H1 (cell line): ENCODE data around the gene NLRC3. TPM values are rescaled to one million over a fixed set of nuclear protein-coding genes. Genes with fewer than 3 reads are reported as not detected.

Experiments used
- CTCF ChIA-PET: fragments of 300-600 bp; sonication (Branson Sonifier 250); formaldehyde crosslinking; loops from one replicate; lab custom pipeline; 2021; ENCODE audit not compliant: partially characterized antibody; lab: Charles Lee
- POLR2A ChIA-PET: fragments of 300-600 bp; sonication (Branson Sonifier 250); formaldehyde crosslinking; loops from one replicate; lab custom pipeline; 2021; ENCODE audit warnings: inconsistent platforms; ENCODE audit not compliant: partially characterized antibody; lab: Charles Lee
- DNase-seq, 2 experiments: peaks; one replicate each; pipeline versions ENCODE4 v3.0.0 to v3.0.0-alpha.2; 2010 to 2022; ENCODE audit warnings: low spot score in 2 of 2, low read depth in 1 of 2, mixed read lengths in 1 of 2
- FAIRE-seq: peaks from 2 replicates; lab custom pipeline; 2011; peaks lifted over from hg19 to GRCh38; lab: Jason Lieb, UNC
- H2AFZ ChIP-seq: 2 replicates; pipeline ENCODE4 v1.8.1; 2012; ENCODE audit warnings: low read length, inconsistent platforms
- H2AK5ac ChIP-seq: 2 replicates; pipeline ENCODE4 v1.6.1; 2013; ENCODE audit warnings: low read depth, low read length
- H2BK120ac ChIP-seq: replicated peaks from 2 replicates; pipeline ENCODE3; 2013; ENCODE audit warnings: low read depth, low read length, inconsistent platforms
- H2BK12ac ChIP-seq: 2 replicates; pipeline ENCODE4 v1.6.1; 2013; ENCODE audit warnings: low read depth, low read length
- H2BK15ac ChIP-seq: 2 replicates; pipeline ENCODE4 v1.6.1; 2013; ENCODE audit warnings: low read length
- H2BK20ac ChIP-seq: 2 replicates; pipeline ENCODE4 v1.6.1; 2013; ENCODE audit warnings: low read length
- H2BK5ac ChIP-seq: 2 replicates; pipeline ENCODE4 v1.6.1; 2013; ENCODE audit warnings: low read depth, low read length
- H3K14ac ChIP-seq: 2 replicates; pipeline ENCODE4 v1.6.1; 2013; ENCODE audit warnings: inconsistent platforms; ENCODE audit not compliant: insufficient read length
- H3K18ac ChIP-seq: 2 replicates; pipeline ENCODE4 v1.6.1; 2013; ENCODE audit warnings: low read length; ENCODE audit errors: extremely low read depth
- H3K23ac ChIP-seq: 2 replicates; pipeline ENCODE4 v1.6.1; 2013; ENCODE audit warnings: inconsistent platforms; ENCODE audit not compliant: insufficient read length
- H3K23me2 ChIP-seq: 2 replicates; pipeline ENCODE4 v1.6.1; 2013; ENCODE audit warnings: low read depth, low read length
- H3K27ac ChIP-seq: 2 replicates; pipeline ENCODE4 v1.6.1; 2011; ENCODE audit warnings: low read depth, low read length, inconsistent platforms
- H3K27me3 ChIP-seq, 4 experiments: replicated peaks in 1 of 4; 1 replicate in 1 of 4; 2 replicates in 3 of 4; pipeline versions ENCODE4 v1.6.1 to v1.8.1; 2011 to 2013; ENCODE audit warnings: low read length in 3 of 4, mild to moderate bottlenecking in 3 of 4, inconsistent platforms in 2 of 4, mixed read lengths in 2 of 4, moderate library complexity in 1 of 4; ENCODE audit not compliant: control insufficient read depth in 3 of 4, insufficient read depth in 3 of 4; ENCODE audit errors: extremely low read depth in 1 of 4
- H3K36me3 ChIP-seq, 4 experiments: 2 replicates each; pipeline versions ENCODE4 v1.6.1 to v1.8.1; 2011 to 2013; ENCODE audit warnings: mild to moderate bottlenecking in 4 of 4, low read length in 3 of 4, moderate library complexity in 2 of 4, control low read depth in 1 of 4, inconsistent platforms in 1 of 4; ENCODE audit not compliant: insufficient read depth in 4 of 4, control insufficient read depth in 2 of 4
- H3K4ac ChIP-seq: replicated peaks from 2 replicates; pipeline ENCODE3; 2013; ENCODE audit warnings: low read length, low read depth, mixed read lengths, inconsistent platforms; ENCODE audit not compliant: insufficient read length
- H3K4me1 ChIP-seq, 4 experiments: replicated peaks in 1 of 4; 1 replicate in 1 of 4; 2 replicates in 3 of 4; pipeline versions ENCODE4 v1.6.1 to v1.8.1; 2011 to 2013; ENCODE audit warnings: low read length in 3 of 4, inconsistent platforms in 2 of 4, mixed read lengths in 1 of 4; ENCODE audit not compliant: insufficient read depth in 4 of 4, control insufficient read depth in 3 of 4
- H3K4me2 ChIP-seq, 2 experiments: 2 replicates each; pipeline versions ENCODE4 v1.6.1 to v1.8.1; 2011 to 2013; ENCODE audit warnings: low read depth in 2 of 2, low read length in 2 of 2, control low read depth in 1 of 2, inconsistent platforms in 1 of 2, mild to moderate bottlenecking in 1 of 2; ENCODE audit not compliant: insufficient read depth in 1 of 2
- H3K4me3 ChIP-seq, 4 experiments: fragments of 200-600, 300-600 bp in 1 of 4; sonication (generic), shearing (Covaris generic), sonication (Bioruptor Twin) in 1 of 4; 2 replicates each; pipeline versions ENCODE4 v1.5.1 to v1.8.1; 2011 to 2016; ENCODE audit warnings: low read length in 4 of 4, low read depth in 3 of 4, control low read depth in 2 of 4, inconsistent platforms in 2 of 4, mild to moderate bottlenecking in 2 of 4, mixed read lengths in 1 of 4, moderate library complexity in 1 of 4; ENCODE audit not compliant: insufficient read depth in 2 of 4; ENCODE audit errors: extremely low read depth in 1 of 4
- H3K56ac ChIP-seq: replicated peaks from 2 replicates; pipeline ENCODE3; 2013; ENCODE audit warnings: low read depth, mild to moderate bottlenecking, mixed read lengths, low read length, inconsistent platforms; ENCODE audit not compliant: insufficient read length
- H3K79me1 ChIP-seq: 2 replicates; pipeline ENCODE4 v1.6.1; 2013; ENCODE audit warnings: low read depth, low read length, control low read depth
- H3K79me2 ChIP-seq, 2 experiments: 2 replicates each; pipeline versions ENCODE4 v1.6.1 to v1.8.1; 2012 to 2013; ENCODE audit warnings: low read length in 2 of 2, mild to moderate bottlenecking in 2 of 2, inconsistent platforms in 1 of 2; ENCODE audit not compliant: insufficient read depth in 2 of 2, control insufficient read depth in 1 of 2
- H3K9ac ChIP-seq, 4 experiments: replicated peaks in 1 of 4; 1 replicate in 1 of 4; 2 replicates in 3 of 4; pipeline versions ENCODE4 v1.6.1 to v1.8.1; 2011 to 2013; ENCODE audit warnings: low read depth in 3 of 4, low read length in 3 of 4, control low read depth in 2 of 4, mild to moderate bottlenecking in 2 of 4, moderate library complexity in 2 of 4, inconsistent platforms in 1 of 4; ENCODE audit errors: extremely low read depth in 1 of 4
- H3K9me3 ChIP-seq, 2 experiments: 2 replicates each; pipeline versions ENCODE4 v1.6.1 to v1.8.1; 2012 to 2013; ENCODE audit warnings: mild to moderate bottlenecking in 2 of 2, moderate library complexity in 2 of 2, control low read depth in 1 of 2, inconsistent platforms in 1 of 2, low read depth in 1 of 2, low read length in 1 of 2, mixed read lengths in 1 of 2; ENCODE audit not compliant: insufficient read depth in 2 of 2
- H4K20me1 ChIP-seq, 2 experiments: replicated peaks in 1 of 2; 2 replicates each; pipeline versions ENCODE3 to v1.8.1; 2011 to 2013; ENCODE audit warnings: inconsistent platforms in 2 of 2, low read length in 2 of 2, mild to moderate bottlenecking in 1 of 2; ENCODE audit not compliant: insufficient read depth in 2 of 2, control insufficient read depth in 1 of 2
- H4K5ac ChIP-seq: 2 replicates; pipeline ENCODE4 v1.6.1; 2013; ENCODE audit warnings: low read length, low read depth, mixed read lengths, inconsistent platforms; ENCODE audit not compliant: insufficient read length
- H4K8ac ChIP-seq: 2 replicates; pipeline ENCODE4 v1.8.0; 2013; ENCODE audit warnings: mild to moderate bottlenecking, moderate library complexity, low read length, inconsistent platforms; ENCODE audit not compliant: insufficient read depth; ENCODE audit errors: extremely low read depth
- H4K91ac ChIP-seq: replicated peaks from 2 replicates; pipeline ENCODE3; 2013; ENCODE audit warnings: low read length, mixed read lengths, inconsistent platforms; ENCODE audit not compliant: insufficient read length
- BCL11A ChIP-seq, 2 experiments: IDR thresholded peaks; one replicate each; pipeline ENCODE4 v1.6.1; 2011; ENCODE audit warnings: low read depth in 2 of 2, low read length in 2 of 2, mild to moderate bottlenecking in 2 of 2
- CBX8 ChIP-seq: fragments of 300-800, 300-1000 bp; sonication (generic); IDR thresholded peaks from 2 replicates; pipeline ENCODE4 v1.7.1; 2016; ENCODE audit warnings: low read depth, low read length, borderline replicate concordance
- GABPA ChIP-seq: IDR thresholded peaks from 2 replicates; pipeline ENCODE4 v1.6.1; 2011; ENCODE audit warnings: mild to moderate bottlenecking, low read length, moderate library complexity, borderline replicate concordance; ENCODE audit not compliant: insufficient read depth
- KDM4A ChIP-seq: IDR thresholded peaks from one replicate; pipeline ENCODE4 v1.7.1; 2012; ENCODE audit warnings: low read depth, mild to moderate bottlenecking, moderate library complexity, low read length, inconsistent platforms; ENCODE audit not compliant: severe bottlenecking
- MAFK ChIP-seq: IDR thresholded peaks from 2 replicates; pipeline ENCODE4 v1.6.1; 2012; ENCODE audit warnings: low read depth, mild to moderate bottlenecking, improper control_type of control experiment, low read length
- RFX5 ChIP-seq: IDR thresholded peaks from 2 replicates; pipeline ENCODE4 v1.6.1; 2011; ENCODE audit warnings: low read depth, low read length, improper control_type of control experiment, borderline replicate concordance
- SIN3A ChIP-seq, 2 experiments: IDR thresholded peaks in 1 of 2; conservative IDR thresholded peaks in 1 of 2; 2 replicates each; pipeline ENCODE4 v1.6.1; 2011 to 2012; ENCODE audit warnings: low read length in 2 of 2, improper control_type of control experiment in 1 of 2, low read depth in 1 of 2, mild to moderate bottlenecking in 1 of 2
- SP1 ChIP-seq: IDR thresholded peaks from 2 replicates; pipeline ENCODE4 v1.6.1; 2011; ENCODE audit warnings: low read depth, low read length
- SRF ChIP-seq: IDR thresholded peaks from 2 replicates; pipeline ENCODE4 v1.6.1; 2011; ENCODE audit warnings: mild to moderate bottlenecking, low read depth, low read length, moderate library complexity
- SUZ12 ChIP-seq: fragments of 200-600 bp; sonication (generic); IDR thresholded peaks from 2 replicates; pipeline ENCODE4 v1.6.1; 2012; ENCODE audit warnings: mild to moderate bottlenecking, inconsistent platforms, low read length, moderate library complexity, mixed read lengths
- TAF1 ChIP-seq: IDR thresholded peaks from 2 replicates; pipeline ENCODE4 v1.6.1; 2011; ENCODE audit warnings: mild to moderate bottlenecking, low read depth, low read length
- TEAD4 ChIP-seq: IDR thresholded peaks from 2 replicates; pipeline ENCODE4 v1.6.1; 2012; ENCODE audit warnings: low read depth, low read length, inconsistent platforms, mixed read lengths
- YY1 ChIP-seq: IDR thresholded peaks from 2 replicates; pipeline ENCODE4 v1.6.1; 2011; ENCODE audit warnings: low read depth, mild to moderate bottlenecking, low read length
- ZNF274 ChIP-seq: IDR thresholded peaks from 2 replicates; pipeline ENCODE4 v1.7.0; 2012; ENCODE audit warnings: low read length, borderline replicate concordance; ENCODE audit errors: extremely low read depth
- WGBS, 2 experiments: shearing (Covaris generic) in 1 of 2; methylation state at CpG; one replicate each; pipeline versions ENCODE4 v1.1.6 to v1.1.7; 2013 to 2015; ENCODE audit warnings: low lambda C conversion rate in 2 of 2, mixed read lengths in 2 of 2, inconsistent platforms in 1 of 2, low coverage in 1 of 2, missing lambda C conversion rate in 1 of 2; ENCODE audit not compliant: insufficient replicate concordance in 2 of 2, insufficient coverage in 1 of 2, insufficient read length in 1 of 2; ENCODE audit errors: extremely low coverage in 1 of 2, missing lambda C conversion rate in 1 of 2; 5-methylcytosine and 5-hydroxymethylcytosine counted together
- polyA plus RNA-seq, 7 experiments: library from polyadenylated mRNA; depleted of rRNA in 3 of 7; stranded (reverse) in 5 of 7; unstranded in 2 of 7; fragments of >200 nt in 5 of 7; fragments of 200-250 nt in 2 of 7; gene quantifications; 1 replicate in 5 of 7; 2 replicates in 1 of 7; 4 replicates in 1 of 7; pipeline versions ENCODE4 v1.2.1 to v1.2.3, GENCODE V29; 2011 to 2013; ENCODE audit warnings: missing spikeins in 2 of 7, mixed read lengths in 2 of 7
- total RNA-seq: library from RNA; stranded (reverse); fragmentation: NEBNext Ultra II Directional; extraction: Animal tissue kit (Norgen Biotek cat#: 25700); gene quantifications from 2 replicates; pipeline ENCODE4 v1.2.1, GENCODE V29; 2021
- TF ChIP-seq, protein P1 (sequence below): IDR thresholded peaks from 2 replicates; pipeline ENCODE4 v1.6.1; 2012; ENCODE audit warnings: inconsistent platforms

NLRC3 gene
- total and polyA plus RNA-seq, 2 of the 8 experiments (the other 6 are each of a cell fraction or from before 2014, with no cell fraction given): 0.18 to 0.20 TPM

DNA sequence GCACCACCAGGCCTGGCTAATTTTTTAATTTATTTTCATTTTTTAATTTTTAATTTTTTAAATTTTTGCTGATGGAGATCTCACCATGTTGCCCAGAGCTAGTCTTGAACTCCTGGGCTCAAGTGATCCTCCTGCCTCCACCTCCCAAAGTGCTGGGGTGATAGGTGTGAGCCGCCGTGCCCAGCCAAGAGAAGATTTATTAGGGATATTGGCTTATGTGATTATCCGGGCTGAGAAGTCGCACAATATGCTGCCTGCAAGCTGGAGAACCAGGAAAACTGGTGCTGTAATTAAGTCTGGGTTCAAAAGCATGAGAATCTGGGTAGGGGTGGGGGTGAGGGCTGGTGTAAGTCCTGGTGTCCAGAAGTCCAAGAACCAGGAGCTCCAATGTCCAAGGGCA, 79.4 kb downstream of the NLRC3 start:
- Histone ChIP-seq H3K79me1 (no peaks in the 10 kb centered on the region), H2BK5ac (no peak overlapping the region), H2AK5ac (no peak overlapping the region), H3K27me3 (no peaks in the 10 kb centered on the region), H4K5ac (no peak overlapping the region), H3K9me3 (no peaks in the 10 kb centered on the region), H2BK15ac (no peak overlapping the region), H3K23me2 (peaks cover 2% of the 10 kb centered on the region), H2BK12ac (no peak overlapping the region), H2BK120ac (no peak overlapping the region), H3K23ac (no peak overlapping the region), H3K4me1 (peaks cover 0 to 5% (median 0%) of the 10 kb centered on the region in 4 experiments; a peak in 1 of 7 replicates), H3K27ac (no peak overlapping the region), H4K8ac (no peak overlapping the region), H3K14ac (no peak overlapping the region), H3K79me2 (no peaks in the 10 kb centered on the region), H4K91ac (no peak overlapping the region), H3K18ac (no peak overlapping the region), H2BK20ac (no peak overlapping the region), H3K4ac (no peak overlapping the region), H3K56ac (no peak overlapping the region), H4K20me1 (no peaks in the 10 kb centered on the region), H3K4me3 (no peak overlapping the region), H3K4me2 (no peak overlapping the region), H2AFZ (no peak overlapping the region), H3K36me3 (no peaks in the 10 kb centered on the region), H3K9ac (no peak overlapping the region)
- 97% methylated on average over 4 of the region's 4 CpGs; no CpG with 5 or more reads in 1 of the 2 experiments for WGBS, 2 experiments
- no peak for DNase-seq
- no peak for FAIRE-seq
- CTCF ChIA-PET: interaction anchor here (0.8 to 6.3 kb wide), 3 partner anchors 12 to 34 kb away, joined by 3 to 27 read pairs (median 3); no protein-coding TSS in a partner anchor
- POLR2A ChIA-PET: interaction anchor here (0.6 to 1.4 kb wide), 2 partner anchors 39 to 434 kb away, joined by 3 to 4 read pairs; no protein-coding TSS in a partner anchor
- TF ChIP-seq SRF (no peak), GABPA (no peak), TEAD4 (no peak), KDM4A (no peak), MAFK (no peak), SIN3A (conservative IDR thresholded peaks at IDR 0.05 in 1 of 2, IDR thresholded peaks at IDR 0.05 in 1 of 2; ENCODE audit: low read depth in 1 of 2, low read length in 2 of 2) (no peak), YY1 (no peak), CBX8 (no peak), RFX5 (no peak), ZNF274 (no peak), TAF1 (no peak), BCL11A (IDR thresholded peaks at IDR 0.05; ENCODE audit: low read depth in 2 of 2, low read length in 2 of 2) (no peak), SP1 (no peak), SUZ12 (no peak)
- TF ChIP-seq, protein P1, sequence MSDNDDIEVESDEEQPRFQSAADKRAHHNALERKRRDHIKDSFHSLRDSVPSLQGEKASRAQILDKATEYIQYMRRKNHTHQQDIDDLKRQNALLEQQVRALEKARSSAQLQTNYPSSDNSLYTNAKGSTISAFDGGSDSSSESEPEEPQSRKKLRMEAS: no peak
